K562 (cell line): ENCODE results near the gene ATP5ME. TPM values are rescaled to one million over a fixed set of nuclear protein-coding genes. Genes with fewer than 3 reads are reported as not detected.

ENCODE experiments used
- ATF7 ChIP-seq: fragments of 450-650 bp; IDR thresholded peaks from 2 replicates; pipeline ENCODE4 v1.7.1; 2014; ENCODE audit warnings: mild to moderate bottlenecking, moderate library complexity
- BACH1 ChIP-seq: fragments of 200-800 bp; sonication (Bioruptor generic); IDR thresholded peaks from 2 replicates; pipeline ENCODE4 v1.6.1; 2016; ENCODE audit warnings: missing genetic modification characterization, missing compliant biosample characterization
- COPS2 ChIP-seq: fragments of 450-650 bp; conservative IDR thresholded peaks from 2 replicates; pipeline ENCODE4 v1.6.1; 2016; ENCODE audit warnings: mild to moderate bottlenecking, moderate library complexity
- CTBP1 ChIP-seq: fragments of 450-650 bp; IDR thresholded peaks from 2 replicates; pipeline ENCODE4 v1.6.1; 2016; ENCODE audit warnings: borderline replicate concordance
- DACH1 ChIP-seq: fragments of 450-650 bp; IDR thresholded peaks from 2 replicates; pipeline ENCODE4 v1.6.1; 2018; ENCODE audit not compliant: partially characterized antibody
- ELF4 ChIP-seq: fragments of 450-650 bp; formaldehyde crosslinking; IDR thresholded peaks from 2 replicates; pipeline ENCODE4 v1.4.0; 2022; ENCODE audit warnings: missing genetic modification characterization
- HDAC1 ChIP-seq, 2 experiments: fragments of 450-650 bp; IDR thresholded peaks; 2 replicates each; pipeline ENCODE4 v1.6.1; 2016 to 2017; ENCODE audit warnings: inconsistent platforms in 1 of 2, mild to moderate bottlenecking in 1 of 2, moderate library complexity in 1 of 2
- ID3 ChIP-seq, 2 experiments: fragments of 250-450 bp in 1 of 2; fragments of 450-650 bp in 1 of 2; sonication (Bioruptor Pico) in 1 of 2; IDR thresholded peaks; 2 replicates each; pipeline versions ENCODE4 v1.6.1 to v1.8.0; 2016 to 2021; ENCODE audit warnings: mild to moderate bottlenecking in 2 of 2, moderate library complexity in 2 of 2, missing compliant biosample characterization in 1 of 2, missing genetic modification characterization in 1 of 2
- IRF1 ChIP-seq: sonication (generic); formaldehyde crosslinking; IDR thresholded peaks from 2 replicates; pipeline ENCODE4 v1.8.0; 2022; ENCODE audit warnings: missing genetic modification reagents, mild to moderate bottlenecking, borderline replicate concordance
- MEF2A ChIP-seq: IDR thresholded peaks from 2 replicates; pipeline ENCODE4 v1.6.1; 2011; ENCODE audit warnings: low read depth, mild to moderate bottlenecking, low read length, moderate library complexity; ENCODE audit not compliant: control insufficient read depth
- MTA1 ChIP-seq: fragments of 450-650 bp; IDR thresholded peaks from 2 replicates; pipeline ENCODE4 v1.6.1; 2017; ENCODE audit warnings: borderline replicate concordance
- NCOA6 ChIP-seq: fragments of 450-650 bp; IDR thresholded peaks from 2 replicates; pipeline ENCODE4 v1.6.1; 2017; ENCODE audit warnings: mild to moderate bottlenecking
- NFIC ChIP-seq: fragments of 450-650 bp; IDR thresholded peaks from 2 replicates; pipeline ENCODE4 v1.6.1; 2017; ENCODE audit warnings: mild to moderate bottlenecking, inconsistent platforms
- PATZ1 ChIP-seq: fragments of 250-450 bp; sonication (Bioruptor Pico); IDR thresholded peaks from 2 replicates; pipeline ENCODE4 v1.5.0; 2020; ENCODE audit warnings: mild to moderate bottlenecking, borderline replicate concordance
- RBBP5 ChIP-seq: fragments of 200-600 bp; sonication (generic); IDR thresholded peaks from 2 replicates; pipeline ENCODE4 v1.6.1; 2012; ENCODE audit warnings: borderline replicate concordance, mild to moderate bottlenecking, low read length, control low read depth, inconsistent platforms; ENCODE audit not compliant: insufficient read depth, poor library complexity, severe bottlenecking
- RBFOX2 ChIP-seq: fragments of 200-400 bp; formaldehyde crosslinking; IDR thresholded peaks from 2 replicates; pipeline ENCODE4 v1.6.1; 2017; ENCODE audit warnings: low read depth, mild to moderate bottlenecking, low read length, moderate library complexity
- RBM25 ChIP-seq: fragments of 200-400 bp; formaldehyde crosslinking; IDR thresholded peaks from 2 replicates; pipeline ENCODE4 v1.6.1; 2018; ENCODE audit warnings: low read length, low read depth, moderate library complexity; ENCODE audit not compliant: severe bottlenecking
- RFX5 ChIP-seq: IDR thresholded peaks from 2 replicates; pipeline ENCODE4 v1.6.1; 2011; ENCODE audit warnings: low read depth, mild to moderate bottlenecking, improper control_type of control experiment, low read length
- TBL1XR1 ChIP-seq, 2 experiments: IDR thresholded peaks; 2 replicates each; pipeline ENCODE4 v1.6.1; 2012; ENCODE audit warnings: improper control_type of control experiment in 2 of 2, low read length in 2 of 2, mild to moderate bottlenecking in 1 of 2
- USF1 ChIP-seq: sonication (generic); formaldehyde crosslinking; IDR thresholded peaks from 2 replicates; pipeline ENCODE4 v1.9.0; 2022; ENCODE audit warnings: mild to moderate bottlenecking, missing genetic modification reagents
- YBX1 ChIP-seq: fragments of 450-650 bp; IDR thresholded peaks from 2 replicates; pipeline ENCODE4 v1.7.1; 2016; ENCODE audit warnings: mild to moderate bottlenecking
- ZNF146 ChIP-seq: IDR thresholded peaks from one replicate; pipeline ENCODE4 v1.6.1; 2018; ENCODE audit warnings: missing compliant biosample characterization; ENCODE audit not compliant: unreplicated experiment
- ZNF696 ChIP-seq: fragments of 250-450 bp; sonication (Bioruptor Pico); conservative IDR thresholded peaks from 2 replicates; pipeline ENCODE4 v1.4.0; 2020; ENCODE audit warnings: mild to moderate bottlenecking, moderate library complexity
- ZNF76 ChIP-seq: fragments of 250-450 bp; sonication (Bioruptor Pico); IDR thresholded peaks from 2 replicates; pipeline ENCODE4 v1.4.0; 2020; ENCODE audit warnings: mild to moderate bottlenecking, moderate library complexity, borderline replicate concordance
- polyA plus RNA-seq, 8 experiments: library from polyadenylated mRNA; depleted of rRNA in 4 of 8; stranded (reverse) in 5 of 8; unstranded in 3 of 8; fragments of >200 nt; fragmentation: Nextera tagmentation in 2 of 8; fragmentation: Illumina TruSeq in 1 of 8; extraction: Ambion mirVana in 2 of 8; extraction: Trizol in 1 of 8; gene quantifications; 2 replicates each; pipeline versions ENCODE4 v1.2.1 to v1.2.3, GENCODE V29; 2011 to 2014; ENCODE audit warnings: inconsistent platforms in 1 of 8, missing spikeins in 1 of 8
- total RNA-seq, 7 experiments: library from RNA; depleted of rRNA in 6 of 7; stranded (reverse); fragments of >200 nt in 6 of 7; fragmentation: Illumina TruSeq in 2 of 7; extraction: Trizol in 2 of 7; gene quantifications; 2 replicates each; pipeline versions ENCODE4 v1.2.1 to v1.2.3, GENCODE V29; 2011 to 2021; ENCODE audit warnings: low replicate concordance in 1 of 7

The ATP5ME gene
- total and polyA plus RNA-seq, 9 of the 15 experiments (the other 6 are each of a cell fraction or from before 2014, with no cell fraction given), result 509 to 2,480 (median 887) TPM

GRCh38 chr4:687048-687970 is 13.2 kb upstream of the ATP5ME start (continued):
- TF ChIP-seq MTA1, result no peak
- TF ChIP-seq TBL1XR1 (IDR thresholded peaks at IDR 0.05; ENCODE audit: low read length in 2 of 2), result no peak; a peak in 1 of 4 replicates
- TF ChIP-seq NCOA6, result no peak
- peak; percentile 69 for TF ChIP-seq ATF7
- no peak for TF ChIP-seq BACH1
- no peak for TF ChIP-seq RBM25
- TF ChIP-seq RBFOX2, result peak; percentile 89
- TF ChIP-seq ZNF696 (CRISPR knock-in tag), result no peak
- TF ChIP-seq PATZ1, result no peak
- no peak for TF ChIP-seq ZNF146
- no peak for TF ChIP-seq YBX1
- TF ChIP-seq DACH1, result peak; percentile 41
- TF ChIP-seq RBBP5, result peak; percentile 76
- peak in 1 of 2 experiments; percentile 42; a peak in 1 of 4 replicates for TF ChIP-seq HDAC1 (IDR thresholded peaks at IDR 0.05)
- no peak for TF ChIP-seq NFIC
- TF ChIP-seq ID3 (CRISPR knock-in tag; IDR thresholded peaks at IDR 0.05), result no peak
- TF ChIP-seq ID3 (tag; IDR thresholded peaks at IDR 0.05), result no peak
- no peak for TF ChIP-seq COPS2
- peak; percentile 51; the same call in 1 of the 2 replicates for TF ChIP-seq USF1 (CRISPR knock-in tag)
- no peak for TF ChIP-seq RFX5
- TF ChIP-seq CTBP1, result peak; percentile 88
- no peak for TF ChIP-seq ELF4 (CRISPR knock-in tag)
- no peak for TF ChIP-seq MEF2A
- TF ChIP-seq ZNF76 (CRISPR knock-in tag), result no peak
- TF ChIP-seq IRF1 (CRISPR knock-in tag), result no peak
